GM12891 (cell line): ENCODE data around the gene ERRFI1.

Source experiments
- PAX5 ChIP-seq: IDR thresholded peaks from 2 replicates; pipeline ENCODE4 v1.6.1; 2011; ENCODE audit warnings: low read length, moderate library complexity, mild to moderate bottlenecking; ENCODE audit not compliant: insufficient read depth, severe bottlenecking
- POLR2A ChIP-seq: IDR thresholded peaks from 2 replicates; pipeline ENCODE4 v1.6.1; 2011; ENCODE audit warnings: low read depth, low read length, control low read depth
- POLR2AphosphoS5 ChIP-seq: IDR thresholded peaks from 2 replicates; pipeline ENCODE4 v1.6.1; 2011; ENCODE audit warnings: low read depth, low read length, control low read depth

GRCh38 chr1:8040586-8040985, 14.5 kb upstream of the ERRFI1 start:
- TF ChIP-seq POLR2AphosphoS5 (no peak), POLR2A (no peak), PAX5 (no peak)
